GM19438 (cell line): ENCODE data around the gene TCF3.
A peak's percentile ranks its signal among the peaks of the same experiment; 100 is the strongest.
"Not testable (repeated sequence)": the region's sequence is repeated elsewhere in the genome, so short reads cannot be mapped to it uniquely, and the experiment has no call there.

Experiments
- ATAC-seq: cut with Tn5 transposase; IDR thresholded peaks from one replicate; pipeline ENCODE4 v1.9.1; 2021; ENCODE audit warnings: low read depth; ENCODE audit not compliant: unreplicated experiment

The TCF3 gene

DNA sequence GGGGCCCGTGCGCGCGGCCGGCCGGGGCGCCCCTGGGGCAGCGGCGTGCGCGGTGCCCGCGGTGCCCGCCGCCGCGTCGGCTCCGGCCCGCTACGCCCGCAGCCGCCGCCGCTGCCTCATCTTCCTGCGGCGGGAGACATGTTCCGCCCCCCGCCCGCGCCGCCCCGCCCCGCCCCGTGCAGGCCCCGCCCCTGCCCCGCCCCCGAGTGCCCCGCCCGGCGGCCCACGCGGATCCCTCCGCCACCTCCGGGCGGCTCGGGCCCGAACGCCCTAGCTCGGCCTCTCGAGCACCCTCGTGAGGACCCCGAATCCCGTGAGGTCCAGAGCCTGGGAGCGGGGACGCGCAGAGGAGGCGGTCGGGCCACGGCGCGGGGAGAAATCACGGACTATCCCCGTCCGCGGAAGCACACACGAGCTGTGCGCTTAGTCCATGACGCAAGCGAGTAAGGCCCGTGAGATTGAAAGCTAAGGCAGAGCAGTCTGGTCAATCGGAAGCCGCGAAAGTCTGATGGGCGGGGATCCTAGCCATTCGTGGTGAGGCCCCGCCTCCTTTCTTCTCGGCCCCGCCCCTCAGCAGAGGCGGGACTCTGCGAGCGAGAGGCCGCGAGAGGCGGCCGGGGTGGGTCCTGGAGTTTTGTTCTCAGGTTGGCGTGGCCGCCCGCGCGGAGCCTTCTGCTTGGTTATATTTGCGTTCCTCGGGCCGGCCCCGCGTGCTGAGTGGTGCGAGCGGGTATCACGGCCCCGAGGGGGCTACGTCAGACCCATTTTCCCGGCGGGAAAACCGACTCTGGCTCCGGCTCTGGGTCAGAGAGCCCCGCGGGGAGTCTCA, at the start of gene TCF3:
Gene TCF3, minus strand, starts transcription at position 145 of the 829 bp plus-strand sequence. CDS start 2,367 bp downstream, outside the sequence.
- peak; percentile 57 for ATAC-seq

DNA sequence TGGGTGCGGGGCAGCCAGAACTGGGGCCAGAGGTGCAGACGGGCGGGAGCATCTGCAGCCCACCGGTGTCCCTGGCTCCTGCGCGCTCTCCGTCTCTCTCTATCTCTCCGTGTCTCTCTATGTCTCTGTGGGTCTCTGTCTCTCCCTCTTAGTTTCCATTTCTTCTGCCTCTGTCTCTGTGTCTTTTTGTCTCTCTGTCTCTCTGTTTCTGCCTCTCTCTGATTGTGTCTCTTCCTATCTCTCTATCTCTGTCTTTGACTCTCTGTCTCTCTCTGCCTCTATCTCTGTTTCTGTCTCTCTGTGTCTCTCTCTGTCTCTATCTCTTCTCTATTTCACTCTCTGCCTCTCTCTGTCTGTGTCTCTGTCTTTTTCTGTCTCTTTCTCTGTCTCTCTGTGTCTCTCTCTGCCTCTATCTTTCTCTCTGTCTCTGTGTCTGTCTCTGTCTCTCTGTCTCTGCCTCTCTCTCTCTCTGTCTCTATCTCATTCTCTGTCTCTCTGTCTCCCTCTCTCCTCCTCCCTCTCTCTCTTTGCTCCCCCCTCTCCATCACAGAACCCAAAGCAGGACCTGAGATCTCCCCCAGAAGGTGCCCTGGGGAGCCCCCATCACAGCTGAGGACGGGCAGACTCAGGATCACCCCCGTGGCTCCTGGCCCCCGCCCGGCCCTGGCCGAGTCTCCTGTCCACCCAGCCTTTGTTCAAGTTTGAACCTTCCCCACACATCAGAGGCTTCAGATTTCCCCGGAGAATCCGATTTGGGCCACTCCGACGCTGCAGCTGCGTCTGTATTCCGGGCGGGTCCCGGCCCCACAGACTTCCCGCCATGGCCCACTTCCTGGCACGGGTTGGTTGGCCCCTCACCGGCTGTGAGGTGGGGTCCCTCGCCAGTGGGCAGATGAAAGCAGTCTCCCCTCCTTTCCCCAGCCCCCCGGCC, 48.6 kb upstream of the TCF3 start:
- ATAC-seq: no peak

DNA sequence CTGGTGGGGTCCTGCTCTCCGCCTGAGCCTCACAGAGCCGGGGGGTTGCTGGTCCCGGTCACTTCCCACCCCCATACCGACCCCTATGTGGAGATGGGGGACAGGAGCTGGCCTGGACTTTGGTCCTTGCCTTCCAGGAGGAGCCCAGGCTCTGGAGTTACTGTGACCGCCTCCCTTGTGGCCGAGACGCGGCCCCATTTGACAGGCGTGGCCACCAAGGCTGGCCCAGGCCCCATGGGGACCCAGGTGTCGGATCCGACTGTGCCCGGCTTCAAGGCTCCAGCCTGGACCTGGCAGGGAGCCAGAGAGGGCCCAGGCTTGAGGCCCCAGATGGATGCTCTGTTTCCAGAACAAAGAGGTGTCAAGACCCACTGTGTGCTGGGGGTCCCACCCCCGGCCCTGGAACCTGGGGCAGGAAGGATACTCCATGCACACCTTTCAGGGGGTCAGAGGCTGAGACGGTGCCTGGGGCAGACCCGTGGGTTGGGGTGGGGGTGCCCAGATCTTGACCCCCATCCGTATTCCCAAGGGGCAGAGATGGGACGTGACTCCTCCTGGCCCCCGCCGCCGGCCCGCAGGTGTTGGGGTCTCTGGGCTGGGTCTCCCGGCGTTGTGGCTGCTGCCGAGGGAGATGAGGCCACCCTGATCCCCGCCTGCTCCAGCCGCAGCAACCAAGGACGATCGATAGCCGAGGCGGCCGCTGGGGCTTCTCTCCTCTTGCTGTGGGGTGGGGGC, 47.8 kb upstream of the TCF3 start:
- ATAC-seq: no peak

DNA sequence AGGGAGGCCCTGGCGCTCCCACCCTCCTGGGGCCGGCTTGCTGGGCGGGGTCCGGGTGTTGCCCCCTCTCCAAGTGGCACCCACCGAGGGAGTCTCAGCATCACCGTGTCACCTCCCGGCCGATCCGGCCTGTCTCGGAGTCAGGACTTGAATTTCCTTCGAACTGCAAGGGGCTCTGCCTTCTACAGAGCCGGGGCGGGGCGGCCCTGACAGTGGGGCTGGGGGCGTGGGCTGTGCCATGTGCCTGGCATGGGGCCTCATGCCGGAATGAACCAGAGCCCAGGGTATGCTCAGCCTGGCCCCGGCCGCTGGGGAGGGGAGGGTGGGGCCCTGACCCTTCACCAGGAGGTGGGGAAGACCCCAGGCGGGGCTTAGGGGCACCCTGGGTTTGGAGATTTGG, 47.0 kb upstream of the TCF3 start:
- ATAC-seq: no peak

DNA sequence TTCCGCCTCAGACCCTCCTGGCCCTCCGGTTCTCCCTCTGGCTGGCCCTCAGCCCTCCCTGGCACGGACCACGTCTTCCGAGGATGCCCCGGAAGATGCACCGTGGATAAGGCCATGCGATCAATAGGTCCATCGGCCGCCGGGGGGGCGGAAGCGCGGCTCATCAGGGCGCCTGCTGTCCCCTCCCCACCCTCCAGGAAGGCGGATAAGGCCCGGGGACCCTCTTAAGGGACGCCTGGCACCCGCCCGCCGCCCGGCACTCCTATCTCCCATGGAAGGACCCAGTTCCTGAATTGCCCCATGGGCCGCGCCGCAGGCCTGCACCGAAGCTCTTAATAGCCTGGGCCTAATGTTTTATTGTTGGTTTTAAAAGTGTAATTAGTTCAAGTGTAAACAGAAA, 46.2 kb upstream of the TCF3 start:
- no peak for ATAC-seq

DNA sequence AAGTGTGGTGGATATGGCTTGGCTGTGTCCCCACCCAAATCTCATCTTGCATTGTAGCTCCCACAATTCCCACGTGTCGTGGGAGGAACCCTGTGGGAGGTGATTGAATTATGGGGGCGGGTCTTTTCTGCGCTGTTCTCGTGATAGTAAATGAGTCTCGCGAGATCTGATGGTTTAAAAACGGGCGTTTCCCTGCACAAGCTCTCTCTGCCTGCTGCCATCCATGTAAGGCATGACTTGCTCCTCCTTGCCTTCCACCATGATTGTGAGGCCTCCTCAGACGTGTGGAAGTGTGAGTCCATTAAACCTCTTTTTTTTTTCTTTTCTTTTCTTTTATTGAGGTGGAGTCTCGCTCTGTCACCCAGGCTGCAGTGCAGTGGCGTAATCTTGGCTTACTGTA, 43.1 kb upstream of the TCF3 start:
- not testable (repeated sequence) for ATAC-seq

DNA sequence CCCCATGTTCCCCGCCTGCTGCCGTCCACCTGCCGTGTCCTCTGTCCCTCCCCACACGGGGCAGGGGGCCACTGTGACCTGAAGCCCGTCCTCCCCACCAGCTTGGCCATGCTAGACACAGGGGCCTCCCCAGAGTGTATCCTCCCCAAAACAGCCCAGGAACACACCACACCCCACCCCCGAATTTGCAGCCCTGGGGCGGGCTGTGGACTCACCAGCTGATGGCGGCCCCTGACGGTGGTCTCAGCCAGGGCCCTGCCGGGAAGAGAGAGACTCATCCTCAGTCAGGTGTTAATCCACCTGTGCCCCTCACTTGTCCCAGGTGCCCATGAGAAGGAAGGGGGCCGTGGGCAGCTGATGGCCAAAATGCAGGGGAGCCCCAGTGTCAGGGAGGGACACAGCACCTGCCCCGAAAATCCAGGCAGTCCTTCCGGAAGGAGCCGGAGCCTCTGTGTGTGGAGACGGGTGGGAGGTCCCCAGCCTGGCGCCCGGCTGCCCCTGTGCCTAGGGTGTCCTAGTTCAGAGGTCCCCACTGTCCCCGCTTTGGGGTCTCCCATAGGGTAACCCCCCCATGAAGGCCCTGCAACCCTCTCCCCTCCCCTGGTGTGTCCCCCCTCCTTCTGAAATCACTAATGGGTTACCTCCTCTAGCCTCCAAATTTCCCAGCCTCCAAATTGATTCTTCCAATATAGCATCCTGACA, 39.3 kb upstream of the TCF3 start:
- no peak for ATAC-seq

DNA sequence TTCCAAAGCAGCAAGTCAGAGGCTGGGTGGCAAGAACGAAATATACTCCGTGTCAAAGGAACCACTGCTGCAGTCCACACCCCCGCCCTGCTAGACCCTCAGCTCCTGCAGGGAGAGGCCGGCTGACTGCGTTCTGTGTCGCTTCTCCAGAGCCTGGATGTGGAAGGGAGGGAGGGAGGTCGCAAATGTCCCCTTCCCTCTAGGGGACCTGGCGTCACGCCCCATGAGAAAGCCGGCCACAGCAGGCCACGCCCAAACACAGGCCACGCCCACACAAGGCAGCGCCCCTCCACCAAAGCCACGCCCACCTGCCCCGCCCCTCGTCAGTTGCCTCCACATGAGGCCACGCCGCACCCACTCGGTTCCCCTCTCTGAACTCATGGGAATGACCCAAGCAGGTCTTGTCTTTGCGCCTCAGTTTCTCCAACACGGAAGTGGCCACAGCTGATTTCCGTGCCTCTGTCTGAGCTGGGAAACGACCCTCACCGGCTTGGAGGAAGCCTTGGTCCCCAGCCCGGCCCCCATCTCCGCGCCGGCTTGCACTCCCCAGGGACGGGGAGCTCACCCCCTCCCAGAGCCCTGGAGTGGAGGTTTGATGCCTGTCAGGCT, 38.4 kb upstream of the TCF3 start:
- no peak for ATAC-seq

DNA sequence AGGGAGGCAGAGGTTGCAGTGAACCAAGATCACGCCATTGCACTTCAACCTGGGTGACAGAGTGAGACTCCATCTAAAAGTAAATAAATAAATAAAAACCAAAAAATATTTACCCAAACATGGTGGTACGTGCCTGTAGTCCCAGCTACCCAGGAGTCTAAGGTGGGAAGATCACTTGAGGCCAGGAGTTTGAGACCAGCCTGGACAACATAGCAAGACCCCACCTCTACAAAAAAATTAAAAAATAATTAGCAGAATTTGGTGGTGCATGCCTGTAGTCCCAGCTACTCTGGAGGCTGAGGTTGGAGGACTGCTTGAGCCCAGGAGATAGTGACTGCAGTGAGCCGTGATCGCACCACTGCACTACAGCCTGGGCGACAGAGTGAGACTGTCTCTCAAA, 33.4 kb upstream of the TCF3 start:
- not testable (repeated sequence) for ATAC-seq

DNA sequence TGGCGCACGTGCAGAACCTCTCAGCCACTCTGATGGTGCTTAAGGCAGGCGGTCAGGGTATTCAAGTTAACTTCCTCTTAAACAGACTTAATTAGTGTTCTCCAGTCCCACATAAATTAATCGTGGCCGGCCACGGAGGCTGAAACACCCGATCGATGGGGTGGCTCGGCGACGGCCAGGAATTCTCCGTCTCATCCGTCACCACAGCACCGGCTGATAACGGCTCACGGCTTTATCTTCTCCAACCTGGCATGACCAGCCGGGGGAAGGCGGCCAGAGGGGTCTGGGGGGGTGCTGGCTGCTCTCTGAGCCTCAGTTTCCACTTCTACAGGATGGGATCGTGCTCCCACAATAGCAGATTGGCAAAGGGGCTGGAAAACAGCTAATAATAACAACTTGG, 32.6 kb upstream of the TCF3 start:
- no peak for ATAC-seq

DNA sequence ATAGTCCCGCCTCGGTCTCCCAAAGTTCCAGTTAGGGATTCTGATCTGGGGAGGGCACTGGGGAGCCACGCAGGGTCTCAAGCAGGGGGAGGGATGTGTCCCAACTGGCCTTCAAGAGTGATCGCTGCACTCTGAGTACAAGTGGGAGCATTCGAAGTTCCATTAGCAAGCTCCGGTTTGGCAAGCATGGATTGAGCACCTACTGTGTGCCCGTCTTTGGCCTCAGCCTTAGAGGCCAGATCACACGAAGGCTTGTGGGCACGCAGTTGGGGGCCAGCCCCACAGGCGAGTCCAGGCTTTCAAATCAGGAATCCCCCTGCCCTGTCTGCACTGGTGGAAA, 32.1 kb upstream of the TCF3 start:
- ATAC-seq: no peak

DNA sequence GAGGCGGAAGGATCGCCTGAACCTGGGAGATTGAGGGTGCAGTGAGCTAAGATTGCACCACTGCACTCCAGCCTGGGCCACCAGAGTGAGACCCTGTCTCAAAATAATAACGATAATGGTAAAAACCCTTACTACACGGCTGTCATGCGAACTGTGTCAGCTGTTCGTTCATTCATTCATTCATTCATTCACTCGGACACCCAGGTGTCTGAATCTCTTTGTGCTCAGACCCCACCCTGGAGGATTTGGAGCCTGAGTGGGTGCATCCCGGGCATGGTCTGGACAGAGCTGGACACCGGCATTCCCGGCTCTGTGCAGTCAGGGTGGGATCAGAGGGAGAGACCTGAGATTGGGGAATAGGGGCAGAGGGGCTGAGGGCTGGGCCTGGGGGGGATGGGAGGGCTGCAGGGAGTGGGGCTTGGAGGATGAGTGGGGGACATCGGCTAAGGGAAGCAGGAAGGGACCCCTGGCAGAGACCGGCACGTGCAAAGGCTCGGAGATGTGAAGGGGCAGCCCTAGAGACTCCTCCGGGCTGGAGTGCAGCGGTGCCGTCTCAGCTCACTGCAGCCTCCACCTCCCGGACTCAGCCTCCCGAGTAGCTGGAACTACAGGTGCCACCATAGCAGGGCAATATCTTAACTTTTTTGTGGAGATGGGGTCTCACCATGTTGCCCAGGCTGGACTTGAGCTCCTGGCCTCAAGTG, 31.6 kb upstream of the TCF3 start:
- ATAC-seq: no peak

DNA sequence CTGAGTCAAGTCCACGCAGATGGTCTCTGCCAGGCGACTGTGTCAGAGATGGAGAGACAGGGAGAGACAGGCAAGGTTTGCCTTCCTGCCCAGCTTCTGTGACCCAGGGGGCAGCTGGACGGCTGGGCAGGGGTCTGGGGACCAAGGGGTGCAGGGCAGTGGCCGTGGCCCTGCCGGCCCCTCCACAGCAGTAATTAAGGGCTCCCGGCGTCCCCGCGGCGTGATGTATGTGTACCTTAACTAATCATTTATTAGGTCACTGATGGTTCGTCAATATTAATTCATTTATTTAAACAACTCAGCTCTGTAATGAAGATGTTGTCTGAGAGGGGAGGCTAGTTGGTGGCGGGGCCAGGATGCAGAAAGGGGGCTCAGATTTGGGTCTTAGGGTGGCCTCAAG, 28.6 kb upstream of the TCF3 start:
- ATAC-seq: no peak

DNA sequence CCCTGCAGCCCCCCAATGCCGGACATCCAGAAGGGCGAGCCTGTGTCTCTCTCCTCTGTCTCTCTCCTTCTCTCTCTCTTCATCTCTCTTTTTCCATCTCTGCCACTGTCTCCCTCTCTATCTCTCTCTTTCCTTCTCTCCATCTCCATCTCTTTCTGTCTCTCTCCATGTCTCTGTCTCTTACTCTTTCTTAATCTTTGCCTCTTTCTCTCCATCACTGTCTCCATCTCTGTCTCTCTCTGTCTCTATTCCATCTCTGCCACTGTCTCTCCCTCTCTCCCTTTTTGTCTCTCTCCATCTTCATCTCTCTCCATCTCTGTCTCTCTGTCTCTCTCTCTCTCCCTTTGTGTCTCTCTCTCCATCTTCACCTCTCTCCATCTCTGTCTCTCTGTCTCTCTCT, 25.7 kb upstream of the TCF3 start:
- no peak for ATAC-seq

DNA sequence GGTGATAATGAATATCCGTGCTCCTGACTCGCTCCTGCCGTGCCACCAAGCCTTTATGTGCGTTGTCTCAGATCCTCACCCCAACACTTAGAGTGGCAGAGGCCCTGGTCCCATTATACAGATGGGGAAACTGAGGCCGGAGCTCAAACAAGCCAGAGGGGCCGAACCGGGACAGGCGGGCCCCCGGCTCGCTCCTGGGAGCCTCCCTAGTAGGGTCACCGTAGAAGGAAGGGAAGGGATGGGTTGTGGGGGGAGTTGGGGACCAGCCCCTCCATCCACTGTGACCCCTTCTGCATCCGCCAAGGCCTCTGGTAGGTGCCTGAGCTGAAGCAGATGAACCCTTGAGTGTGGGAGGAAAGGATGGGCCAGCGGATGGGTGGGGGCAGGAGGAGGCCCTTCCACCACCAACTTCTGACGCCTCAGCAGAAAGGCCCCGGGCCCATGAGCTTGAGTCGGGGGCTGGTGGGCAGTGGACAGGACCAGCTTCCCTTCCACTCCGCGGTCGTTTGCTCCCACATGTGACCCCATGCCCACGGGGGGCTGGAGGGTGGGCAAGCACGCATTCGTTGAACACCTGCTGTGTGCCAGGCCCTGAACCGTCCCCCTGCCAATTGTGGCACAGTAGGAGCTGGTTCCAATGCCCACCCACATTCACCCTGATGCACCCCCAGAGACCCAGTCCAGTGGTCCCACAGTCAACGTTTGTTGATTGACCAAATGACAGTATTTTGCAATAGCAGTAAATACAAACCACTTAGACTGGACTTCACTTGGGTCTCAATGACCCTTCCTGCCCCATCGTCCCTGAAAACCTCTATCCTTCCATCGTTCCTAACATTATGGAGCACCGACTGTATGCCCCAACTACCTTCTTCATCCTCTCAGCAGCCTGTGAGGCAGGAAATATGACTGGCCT, 24.2 kb upstream of the TCF3 start:
- no peak for ATAC-seq

DNA sequence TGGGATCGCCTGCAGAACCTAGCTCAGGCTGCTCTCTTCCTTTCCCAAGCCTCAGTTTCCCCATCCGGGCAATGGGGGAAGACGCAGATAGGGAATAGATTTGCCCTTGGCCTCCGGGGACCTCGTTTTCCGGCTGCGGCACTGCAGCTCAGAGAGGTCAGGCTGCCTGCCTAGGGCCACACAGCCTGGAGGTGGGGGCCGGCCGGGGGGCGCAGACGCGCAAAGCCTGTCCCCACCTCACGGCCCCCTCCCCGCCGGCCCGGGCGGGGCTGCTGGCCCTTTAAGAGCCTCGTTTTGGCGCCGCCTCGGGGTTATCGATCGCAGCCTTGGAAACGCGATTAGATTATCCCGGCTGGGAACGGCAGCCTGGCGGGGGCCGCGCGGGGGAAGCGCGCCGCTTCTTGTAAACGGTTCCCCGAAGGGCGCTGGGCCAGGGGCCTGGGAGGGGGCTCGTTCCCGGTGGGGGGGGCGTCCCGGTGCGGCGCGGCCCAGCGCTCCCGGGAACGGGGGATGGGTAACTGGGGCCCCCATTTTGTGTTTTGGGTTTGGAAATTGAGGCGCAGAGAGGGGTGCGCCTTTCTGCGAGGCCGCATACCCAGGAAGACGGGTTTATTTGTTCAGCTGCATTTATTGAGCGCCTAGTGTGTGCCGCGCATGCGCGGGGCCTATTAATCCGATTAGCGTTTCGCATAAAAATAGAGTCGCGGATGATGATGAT, 23.4 kb upstream of the TCF3 start:
- ATAC-seq: no peak

DNA sequence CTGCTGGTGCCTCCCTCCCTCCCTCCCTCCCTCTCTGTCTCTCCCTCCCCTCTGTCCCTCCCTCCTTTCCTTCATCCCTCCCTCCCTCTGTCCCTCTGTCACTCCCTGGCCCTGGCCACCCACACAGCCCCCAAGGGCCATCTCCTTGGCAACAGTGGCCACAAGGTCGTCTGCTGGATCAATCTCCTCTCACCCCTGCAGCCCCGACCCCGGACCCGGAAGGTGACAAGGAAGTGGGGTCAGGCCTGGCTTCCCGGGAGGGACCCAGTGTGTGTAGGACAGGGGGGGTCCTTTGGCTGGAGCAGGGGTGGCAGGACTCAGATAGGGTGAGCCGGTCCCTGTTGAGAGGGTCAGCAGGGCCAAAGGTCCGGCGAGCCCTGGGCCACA, 21.9 kb upstream of the TCF3 start:
- ATAC-seq: no peak
